GM21423 (cell line): ENCODE measurements around the gene C3orf18.
"Not testable (repeated sequence)": the region's sequence is repeated elsewhere in the genome, so short reads cannot be mapped to it uniquely, and the experiment has no call there.

Experiments used
- ATAC-seq: cut with Tn5 transposase; IDR thresholded peaks from one replicate; pipeline ENCODE4 v1.9.1; 2021; ENCODE audit warnings: mild to moderate bottlenecking, moderate library complexity; ENCODE audit not compliant: unreplicated experiment

Gene C3orf18

DNA sequence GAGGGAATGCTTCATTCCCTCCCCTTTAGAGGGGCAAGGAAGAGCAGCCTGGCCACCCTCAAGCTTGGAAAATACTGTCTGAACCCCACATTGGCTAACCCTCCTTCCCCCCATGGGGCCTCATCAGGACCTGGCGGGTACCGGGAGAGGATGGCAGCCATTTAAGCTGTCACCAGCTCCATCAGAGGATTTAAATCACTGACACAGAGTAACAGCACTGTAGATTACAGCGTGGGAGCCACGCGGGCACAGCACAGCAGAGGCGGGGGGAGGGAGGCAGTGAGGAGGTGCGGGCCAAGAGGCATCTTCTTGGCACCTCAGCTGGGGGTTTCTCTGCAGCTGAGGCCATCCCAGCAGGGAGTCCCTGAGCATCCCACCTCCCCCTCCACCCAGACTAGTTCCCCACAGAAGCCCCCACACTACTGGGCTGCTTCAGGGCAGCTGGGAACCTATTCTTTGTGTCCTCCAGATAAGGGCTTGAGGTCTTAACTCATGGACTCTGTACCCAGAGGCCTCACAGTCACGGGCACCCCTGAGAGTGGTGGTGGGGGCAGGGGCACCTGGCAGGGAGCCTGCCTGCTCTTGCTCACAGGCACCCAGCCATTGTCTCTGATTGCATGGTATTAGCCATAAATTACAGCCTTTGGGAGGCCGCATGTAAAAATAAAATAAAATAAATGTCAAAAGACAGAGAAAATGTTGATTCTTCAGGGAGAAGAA is 42.2 kb downstream of the C3orf18 start:
- ATAC-seq, result no peak

DNA sequence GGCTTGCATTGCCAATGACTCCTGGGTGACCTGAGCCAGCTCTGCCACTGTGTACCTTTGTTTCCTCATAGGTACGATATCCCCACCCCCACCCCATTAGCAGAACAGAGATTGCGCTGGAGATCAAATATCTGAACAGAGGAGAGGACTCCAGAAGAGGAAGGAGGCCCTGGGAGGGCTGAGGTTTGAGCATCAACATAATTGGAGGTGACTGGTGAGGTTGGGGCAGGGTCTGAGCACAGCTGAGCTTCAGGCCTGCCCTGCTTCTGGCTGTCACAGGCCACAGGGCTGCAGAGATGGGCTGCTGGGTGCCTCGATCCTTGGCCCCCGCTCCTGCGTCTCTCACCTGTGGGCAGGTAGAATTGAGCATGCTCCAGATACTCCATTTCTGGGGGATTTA is 42.8 kb downstream of the C3orf18 start:
- ATAC-seq, result no peak

- ATAC-seq, result no peak
Measured at GRCh38 chr3:50523279-50523811, 44.2 kb downstream of the C3orf18 start.

DNA sequence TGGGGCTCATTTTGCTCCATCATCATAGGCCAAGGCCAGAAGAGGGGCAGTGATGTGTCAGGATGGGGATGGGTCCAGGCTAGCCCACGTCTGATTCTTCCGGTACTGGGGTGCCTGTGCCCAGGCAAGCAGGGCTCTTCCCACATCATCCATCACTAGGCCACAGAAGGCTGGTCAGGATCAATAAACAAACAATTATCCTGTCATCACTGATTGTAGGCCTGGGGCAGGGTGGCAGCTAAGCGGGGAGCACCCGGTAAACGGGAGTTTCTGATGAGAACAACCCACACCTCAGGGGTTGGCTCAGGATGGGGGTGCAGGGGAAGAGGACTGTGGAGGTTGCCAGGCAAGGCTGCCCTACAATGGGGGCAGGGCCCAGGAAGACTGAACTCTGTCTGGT is 46.0 kb downstream of the C3orf18 start:
- ATAC-seq, result no peak

- ATAC-seq, result no peak
Measured at GRCh38 chr3:50520849-50521248, 46.7 kb downstream of the C3orf18 start.

DNA sequence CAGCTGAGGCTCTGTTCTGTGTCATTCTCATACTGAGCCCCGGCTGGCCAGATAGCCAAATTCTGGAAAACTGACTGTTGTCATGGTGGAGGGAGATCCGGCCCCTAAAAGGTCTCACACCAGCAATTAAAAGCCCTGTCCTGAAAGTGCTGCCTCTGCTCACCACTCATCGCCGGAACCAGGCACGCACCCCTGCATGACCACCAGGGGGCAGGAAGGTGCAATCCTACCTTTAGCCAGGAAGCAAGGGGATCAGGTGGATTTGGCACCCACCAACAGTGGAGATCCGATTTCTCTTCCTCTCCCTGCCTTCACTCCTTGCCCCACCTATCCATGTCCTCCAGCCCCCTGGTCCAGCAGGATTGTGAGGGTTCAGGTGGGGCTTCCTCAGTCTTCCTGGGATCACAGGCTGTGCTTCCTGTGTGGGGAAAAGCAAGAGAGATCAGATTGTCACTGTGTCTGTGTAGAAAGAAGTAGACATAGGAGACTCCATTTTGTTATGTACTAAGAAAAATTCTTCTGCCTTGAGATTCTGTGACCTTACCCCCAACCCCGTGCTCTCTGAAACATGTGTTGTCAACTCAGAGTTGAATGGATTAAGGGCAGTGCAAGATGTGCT is 48.0 kb downstream of the C3orf18 start:
- ATAC-seq, result peak; percentile 45

DNA sequence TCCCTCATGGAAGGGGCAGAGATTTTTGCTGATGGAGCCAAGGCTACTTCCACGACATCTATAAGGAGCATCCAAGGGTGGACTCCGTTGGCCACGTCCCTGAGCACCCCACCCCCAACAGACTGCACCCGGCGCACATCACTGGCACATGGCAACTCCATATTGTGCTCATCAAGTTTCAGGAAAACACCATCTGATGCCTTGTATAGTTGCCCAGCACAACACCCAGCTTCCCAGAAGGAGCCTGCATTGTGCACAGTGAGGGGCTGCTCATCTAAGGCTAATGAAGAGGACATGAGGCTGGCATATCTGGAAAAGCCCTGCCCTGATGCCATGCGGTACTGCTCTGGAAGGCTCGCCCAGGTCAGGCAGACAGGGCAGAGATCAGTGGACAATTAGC is 49.1 kb downstream of the C3orf18 start:
- ATAC-seq, result no peak

DNA sequence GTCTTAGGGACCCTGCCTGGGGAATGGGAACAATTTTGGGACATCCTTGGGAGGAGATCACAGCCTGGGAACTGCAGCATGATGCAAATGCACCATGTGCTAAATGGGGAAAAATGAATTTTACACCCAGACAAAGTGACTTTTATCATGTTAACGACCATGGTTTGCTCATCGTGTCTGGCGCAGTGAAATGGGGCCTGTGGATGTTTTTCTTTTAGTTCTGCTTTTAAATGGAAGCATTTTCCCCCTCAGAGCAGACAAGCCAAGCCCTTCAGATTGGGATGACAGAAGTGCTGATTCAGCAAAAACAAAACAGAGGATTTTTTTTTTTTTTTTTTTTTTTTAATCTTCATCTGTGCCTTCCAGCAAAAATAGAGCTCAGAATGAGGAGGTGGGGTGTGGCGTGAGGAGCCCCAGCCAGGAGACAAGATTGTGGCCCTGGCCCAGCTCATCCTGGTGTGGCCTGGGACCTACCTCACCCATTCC is 49.8 kb downstream of the C3orf18 start:
- no peak for ATAC-seq

DNA sequence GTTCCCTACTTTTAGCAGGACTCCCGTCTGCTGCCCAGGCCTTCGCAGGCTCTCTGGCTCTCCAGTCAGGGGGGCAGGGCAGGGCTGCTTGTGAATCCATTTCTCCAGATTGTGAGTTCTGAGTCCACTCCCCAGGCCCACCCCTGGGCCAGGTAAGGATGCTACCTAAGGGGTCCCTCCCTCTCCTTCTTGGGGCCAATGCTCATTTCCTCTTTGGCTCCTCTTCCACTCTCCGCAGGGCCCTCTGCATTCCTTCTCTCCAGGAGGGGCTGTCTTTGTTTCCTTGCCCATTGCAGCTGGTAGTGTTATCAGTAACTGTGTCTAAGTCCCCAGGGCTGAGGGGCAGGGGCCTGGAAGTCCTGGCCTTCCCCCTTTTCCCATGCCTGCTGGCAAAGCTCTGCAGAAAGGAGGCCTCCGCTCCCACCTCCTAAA is 51.1 kb downstream of the C3orf18 start:
- ATAC-seq, result no peak

- ATAC-seq, result no peak
Measured at GRCh38 chr3:50515565-50516439, 51.7 kb downstream of the C3orf18 start.

DNA sequence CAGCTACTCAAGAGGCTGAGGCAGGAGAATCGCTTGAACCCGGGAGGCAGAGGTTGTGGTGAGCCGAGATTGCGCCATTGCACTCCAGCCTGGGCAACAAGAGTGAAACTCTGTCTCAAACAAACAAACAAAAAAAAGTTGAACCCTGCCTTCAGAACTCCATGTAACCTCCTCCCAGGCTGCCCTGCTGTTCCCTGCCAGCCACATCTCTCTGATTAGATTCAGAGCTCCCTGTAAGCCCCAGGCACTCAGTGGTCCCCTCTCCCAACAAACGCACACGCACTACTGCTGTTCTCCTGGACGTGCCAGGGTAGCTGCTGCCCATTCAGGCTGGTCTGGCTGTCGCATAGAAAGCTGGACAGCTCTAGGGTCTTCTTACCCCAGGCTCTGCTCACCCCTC is 54.6 kb downstream of the C3orf18 start:
- not testable (repeated sequence) for ATAC-seq

DNA sequence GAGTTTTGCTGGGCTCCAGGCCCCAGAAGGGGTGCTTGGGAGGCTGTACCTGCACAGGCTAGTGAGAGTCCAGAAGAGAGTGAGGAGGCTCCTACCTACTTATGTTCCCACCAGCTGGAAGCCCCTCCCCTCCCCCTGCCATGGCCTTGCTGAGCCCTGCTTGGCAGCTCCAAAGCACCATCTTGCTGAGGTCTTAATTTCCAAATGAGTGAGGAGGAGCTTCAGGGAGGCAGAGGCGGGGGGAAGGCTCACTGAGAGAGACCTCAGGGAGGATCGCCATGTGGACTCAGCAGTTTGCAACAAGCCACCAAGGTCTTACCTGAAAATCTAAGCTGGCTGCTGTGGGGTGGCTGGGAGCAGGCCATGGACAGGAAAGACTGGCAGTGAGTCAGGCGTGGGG is 55.4 kb downstream of the C3orf18 start:
- ATAC-seq, result no peak

DNA sequence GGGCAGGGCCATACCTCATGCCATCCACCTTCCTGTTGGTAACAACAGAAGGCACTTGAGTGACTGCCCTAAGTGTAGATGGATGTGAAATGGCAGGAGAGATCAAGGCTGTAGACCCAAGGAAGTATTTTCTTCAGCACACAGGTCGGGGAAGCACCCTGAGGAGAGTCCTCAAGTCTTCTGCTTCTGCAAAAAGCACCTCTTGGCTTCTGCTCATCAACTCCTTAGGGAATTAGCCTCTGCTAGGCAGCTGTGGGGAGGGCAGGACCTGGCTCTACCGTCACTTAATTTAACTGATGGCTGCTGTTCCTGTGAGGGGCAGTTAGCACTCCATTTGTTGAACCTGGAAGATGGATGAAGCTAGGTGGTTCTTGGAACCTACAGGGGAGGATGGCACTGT is 57.2 kb downstream of the C3orf18 start:
- ATAC-seq, result no peak

- ATAC-seq, result no peak
Measured at GRCh38 chr3:50509715-50510114, 57.8 kb downstream of the C3orf18 start.

DNA sequence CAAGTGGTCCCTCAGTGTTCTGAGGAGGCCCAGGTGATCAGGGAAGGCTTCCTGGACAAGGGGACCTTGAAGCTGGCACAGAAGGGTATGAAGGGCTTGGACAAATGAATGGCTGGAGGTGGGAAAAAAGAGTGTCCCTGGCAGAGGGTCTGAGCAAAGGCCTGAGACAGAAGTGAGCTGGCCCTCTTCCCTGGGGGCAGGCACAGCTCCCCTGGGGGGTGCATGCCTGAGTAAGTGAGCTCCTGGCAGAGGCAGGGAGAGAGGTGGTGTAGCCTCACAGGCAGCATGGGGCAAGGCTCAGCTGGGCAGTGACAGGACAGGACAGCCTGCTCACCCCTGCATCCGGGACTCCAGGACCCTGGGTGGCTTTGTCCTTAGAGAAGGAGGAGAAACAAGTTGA is 58.7 kb downstream of the C3orf18 start:
- no peak for ATAC-seq
